ENCODE data around the gene CCDC85A. TPM values are rescaled to one million over a fixed set of nuclear protein-coding genes. Genes with fewer than 3 reads are reported as not detected.

CCDC85A gene
- total and polyA plus RNA-seq, 10 donors, result 0.07 to 2.6 (median 0.77) TPM

GRCh38 chr2:56288838-56289580 lies 105.2 kb downstream of the CCDC85A start:
- Histone ChIP-seq H3K9me3 (peaks cover 0 to 14% (median 8%) of the 10 kb centered on the region in 8 donors), H3K4me1 (no peaks in the 10 kb centered on the region), H3K4me3 (no peak overlapping the region), H3K36me3 (no peaks in the 10 kb centered on the region), H3K27me3 (replicated peaks in 1 of 7) (no peaks in the 10 kb centered on the region), H3K27ac (no peak overlapping the region)
- TF ChIP-seq POLR2AphosphoS5 (IDR thresholded peaks at IDR 0.05) (no peak), POLR2A (IDR thresholded peaks at IDR 0.05) (no peak)
- TF ChIP-seq, protein P1, sequence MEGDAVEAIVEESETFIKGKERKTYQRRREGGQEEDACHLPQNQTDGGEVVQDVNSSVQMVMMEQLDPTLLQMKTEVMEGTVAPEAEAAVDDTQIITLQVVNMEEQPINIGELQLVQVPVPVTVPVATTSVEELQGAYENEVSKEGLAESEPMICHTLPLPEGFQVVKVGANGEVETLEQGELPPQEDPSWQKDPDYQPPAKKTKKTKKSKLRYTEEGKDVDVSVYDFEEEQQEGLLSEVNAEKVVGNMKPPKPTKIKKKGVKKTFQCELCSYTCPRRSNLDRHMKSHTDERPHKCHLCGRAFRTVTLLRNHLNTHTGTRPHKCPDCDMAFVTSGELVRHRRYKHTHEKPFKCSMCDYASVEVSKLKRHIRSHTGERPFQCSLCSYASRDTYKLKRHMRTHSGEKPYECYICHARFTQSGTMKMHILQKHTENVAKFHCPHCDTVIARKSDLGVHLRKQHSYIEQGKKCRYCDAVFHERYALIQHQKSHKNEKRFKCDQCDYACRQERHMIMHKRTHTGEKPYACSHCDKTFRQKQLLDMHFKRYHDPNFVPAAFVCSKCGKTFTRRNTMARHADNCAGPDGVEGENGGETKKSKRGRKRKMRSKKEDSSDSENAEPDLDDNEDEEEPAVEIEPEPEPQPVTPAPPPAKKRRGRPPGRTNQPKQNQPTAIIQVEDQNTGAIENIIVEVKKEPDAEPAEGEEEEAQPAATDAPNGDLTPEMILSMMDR (IDR thresholded peaks at IDR 0.05 in 8 of 11, conservative IDR thresholded peaks at IDR 0.05 in 3 of 11), result no peak
- no peak for DNase-seq
- intact Hi-C loops (cut with DNase I; ENCODE audit: low total_unique reads), result no loop called here
- WGBS, 5 donors, result 69 to 93% (median 82%) methylated on average over 2 of the region's 2 CpGs

DNA sequence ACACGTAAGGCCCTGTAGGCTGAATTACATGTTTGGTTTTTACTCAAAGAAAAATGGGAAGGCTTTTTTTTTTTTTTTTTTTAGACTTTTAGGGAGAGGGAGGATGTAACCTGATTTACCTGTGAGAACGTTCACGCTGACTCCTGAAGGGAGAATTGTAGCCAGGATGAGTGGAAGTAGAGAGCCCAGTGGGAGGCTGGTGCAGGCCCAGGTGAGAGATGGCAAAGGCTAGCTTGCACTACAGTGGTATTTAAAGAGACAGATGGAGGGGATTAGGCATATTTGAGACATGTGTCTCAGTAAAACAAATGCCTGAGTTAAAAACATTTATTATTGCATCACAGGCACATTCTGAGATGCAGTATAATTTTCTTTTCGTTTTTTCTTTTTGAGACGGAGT lies 107.9 kb downstream of the CCDC85A start:
- TF ChIP-seq, protein P1 (IDR thresholded peaks at IDR 0.05 in 8 of 11, conservative IDR thresholded peaks at IDR 0.05 in 3 of 11), result no peak
- TF ChIP-seq POLR2AphosphoS5 (IDR thresholded peaks at IDR 0.05) (no peak), POLR2A (IDR thresholded peaks at IDR 0.05) (no peak)
- no peaks in the 10 kb centered on the region for H3K4me1 ChIP-seq
- H3K27me3 ChIP-seq (replicated peaks in 1 of 7), result no peaks in the 10 kb centered on the region
- no peak for DNase-seq
- 86 to 93% (median 91%) methylated on average over 5 of the region's 5 CpGs for WGBS, 5 donors
- no peak overlapping the region for H3K27ac ChIP-seq
- no peak overlapping the region for H3K4me3 ChIP-seq
- H3K36me3 ChIP-seq, result no peaks in the 10 kb centered on the region
- intact Hi-C loops (cut with DNase I; ENCODE audit: low total_unique reads), result no loop called here
- H3K9me3 ChIP-seq, result peaks cover 0 to under 1% (median 0%) of the 10 kb centered on the region in 8 donors

DNA sequence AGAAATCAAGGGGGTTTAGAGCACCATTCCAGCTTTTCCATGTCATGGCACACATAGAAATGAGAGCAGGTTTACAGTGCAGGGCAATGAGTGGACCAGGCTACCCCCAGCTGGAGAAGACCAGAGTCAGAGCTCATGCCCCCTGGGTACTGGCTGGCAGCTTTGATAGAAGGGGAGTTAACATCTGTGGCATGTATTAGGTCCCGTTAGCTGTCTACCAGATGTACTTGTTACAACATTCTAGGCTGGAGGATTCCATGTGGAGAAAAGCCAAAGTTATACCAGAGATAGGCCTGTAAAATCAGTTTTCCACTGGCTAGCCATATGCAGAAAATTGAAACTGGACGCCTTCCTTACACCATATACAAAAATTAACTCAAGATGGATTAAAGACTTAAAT lies 109.2 kb downstream of the CCDC85A start:
- Histone ChIP-seq H3K4me3 (no peak overlapping the region), H3K27me3 (replicated peaks in 1 of 7) (no peaks in the 10 kb centered on the region), H3K9me3 (no peaks in the 10 kb centered on the region), H3K27ac (no peak overlapping the region), H3K36me3 (no peaks in the 10 kb centered on the region), H3K4me1 (no peaks in the 10 kb centered on the region)
- intact Hi-C loops (cut with DNase I; ENCODE audit: low total_unique reads), result no loop called here
- TF ChIP-seq POLR2A (IDR thresholded peaks at IDR 0.05) (no peak), POLR2AphosphoS5 (IDR thresholded peaks at IDR 0.05) (no peak)
- TF ChIP-seq, protein P1 (IDR thresholded peaks at IDR 0.05 in 8 of 11, conservative IDR thresholded peaks at IDR 0.05 in 3 of 11), result no peak
- WGBS, 5 donors, result 87 to 98% (median 93%) methylated on average over 2 of the region's 2 CpGs
- DNase-seq, result no peak

GRCh38 chr2:56295666-56296065 lies 111.9 kb downstream of the CCDC85A start:
- Histone ChIP-seq H3K27me3 (replicated peaks in 1 of 7) (no peaks in the 10 kb centered on the region), H3K4me3 (no peak overlapping the region), H3K9me3 (no peaks in the 10 kb centered on the region), H3K27ac (no peak overlapping the region), H3K4me1 (no peaks in the 10 kb centered on the region), H3K36me3 (no peaks in the 10 kb centered on the region)
- 83 to 87% (median 85%) methylated on average over 3 of the region's 3 CpGs for WGBS, 5 donors
- DNase-seq, result no peak
- intact Hi-C loops (cut with DNase I; ENCODE audit: low total_unique reads), result no loop called here
- no peak for TF ChIP-seq POLR2AphosphoS5 (IDR thresholded peaks at IDR 0.05)
- TF ChIP-seq, protein P1 (IDR thresholded peaks at IDR 0.05 in 8 of 11, conservative IDR thresholded peaks at IDR 0.05 in 3 of 11), result no peak
- no peak for TF ChIP-seq POLR2A (IDR thresholded peaks at IDR 0.05)

All from spleen (tissue), 11 donors.